ENCODE data around the gene NSMF. TPM values are rescaled to one million over a fixed set of nuclear protein-coding genes. Genes with fewer than 3 reads are reported as not detected.

NSMF gene, protein sequence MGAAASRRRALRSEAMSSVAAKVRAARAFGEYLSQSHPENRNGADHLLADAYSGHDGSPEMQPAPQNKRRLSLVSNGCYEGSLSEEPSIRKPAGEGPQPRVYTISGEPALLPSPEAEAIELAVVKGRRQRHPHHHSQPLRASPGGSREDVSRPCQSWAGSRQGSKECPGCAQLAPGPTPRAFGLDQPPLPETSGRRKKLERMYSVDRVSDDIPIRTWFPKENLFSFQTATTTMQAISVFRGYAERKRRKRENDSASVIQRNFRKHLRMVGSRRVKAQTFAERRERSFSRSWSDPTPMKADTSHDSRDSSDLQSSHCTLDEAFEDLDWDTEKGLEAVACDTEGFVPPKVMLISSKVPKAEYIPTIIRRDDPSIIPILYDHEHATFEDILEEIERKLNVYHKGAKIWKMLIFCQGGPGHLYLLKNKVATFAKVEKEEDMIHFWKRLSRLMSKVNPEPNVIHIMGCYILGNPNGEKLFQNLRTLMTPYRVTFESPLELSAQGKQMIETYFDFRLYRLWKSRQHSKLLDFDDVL
- 40.3 and 49.1 TPM in 2 replicates for total RNA-seq

DNA sequence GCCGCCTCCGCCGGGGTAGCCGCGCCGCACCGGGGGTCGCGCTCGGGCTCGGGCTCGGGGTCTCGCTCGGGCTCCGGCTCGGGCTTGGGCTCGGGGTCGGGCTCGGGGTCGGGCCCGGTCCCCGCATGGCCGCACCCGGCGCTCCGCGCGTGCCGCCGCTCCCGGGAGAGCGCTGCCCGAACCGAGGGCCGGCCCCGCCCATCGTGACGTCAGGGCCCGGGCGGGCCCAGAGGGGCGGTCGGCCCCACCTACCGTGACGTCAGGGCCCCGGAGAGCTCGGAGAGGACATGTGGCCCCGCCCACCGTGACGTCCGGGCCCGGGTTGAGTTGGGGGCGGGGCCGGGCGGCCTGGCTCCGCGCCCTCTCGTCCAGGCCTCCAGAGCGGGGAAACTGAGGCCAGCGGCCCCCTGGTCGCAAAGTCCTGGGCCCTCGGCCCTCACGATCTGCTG, at the start of gene NSMF:
TSS of gene NSMF (minus strand) at position 183 of the 449 bp plus-strand sequence. CDS start 232 bp downstream, outside the sequence.

GRCh38 chr9:137441289-137441934, 17.7 kb downstream of the NSMF start, which contains the start of gene ENTPD8:
Gene ENTPD8 (minus strand): TSS chr9:137441357. CDS start chr9:137438285, 3,072 bp downstream.

DNA sequence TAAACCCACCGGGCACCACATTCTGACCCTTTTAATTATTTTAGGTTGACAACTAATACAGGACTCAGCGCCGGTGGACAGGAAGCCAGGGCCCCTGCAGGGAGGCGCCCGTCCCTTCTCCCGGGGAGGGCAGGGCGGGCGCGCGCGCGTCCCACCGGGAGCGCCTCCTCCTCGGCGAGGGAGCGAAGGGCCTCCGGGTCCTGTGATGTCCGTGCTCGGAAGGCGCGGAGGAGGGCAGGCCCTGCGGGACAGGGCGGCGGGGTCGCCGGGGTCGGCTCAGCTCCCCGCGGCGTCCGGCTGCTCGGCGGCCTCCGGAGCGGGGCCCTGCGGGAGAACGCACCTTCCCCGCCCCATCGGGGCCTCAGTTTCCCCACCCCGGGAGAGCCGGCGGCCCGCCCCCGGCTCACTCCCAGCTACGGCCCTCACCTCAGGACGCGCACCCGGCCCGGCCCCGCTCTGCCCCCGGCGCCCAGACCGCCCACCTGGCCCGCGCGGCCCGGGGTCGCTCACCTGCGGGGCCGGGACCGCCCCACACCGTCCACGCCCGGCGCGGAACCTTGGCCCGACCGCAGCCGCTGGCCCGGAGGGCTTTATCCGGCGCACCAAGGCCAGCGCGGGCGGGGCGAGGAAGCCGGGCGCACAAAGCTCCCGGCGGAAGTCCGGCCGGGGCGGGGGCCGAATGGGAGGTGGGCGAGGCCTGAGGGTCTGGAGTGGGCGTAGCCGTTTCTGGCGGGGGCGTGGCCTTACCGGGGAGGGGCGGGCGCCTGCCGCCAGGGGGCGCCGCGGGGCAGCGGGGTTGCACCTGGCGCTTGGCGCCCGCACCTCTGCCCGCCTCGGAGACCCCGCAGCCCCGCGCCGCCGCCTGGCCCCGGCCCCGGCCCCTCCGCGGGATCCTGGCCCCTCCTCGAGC, 36.3 kb downstream of the NSMF start, which contains the start of the genes EXD3 and NOXA1:
TSS of gene EXD3 (minus strand) at position 559 of the 910 bp plus-strand sequence. CDS start 27,805 bp downstream, outside the sequence.
TSS of gene NOXA1 (plus strand) at position 790 of the 910 bp plus-strand sequence. CDS start 137 bp downstream, outside the sequence.

Other genes with a start within 250 kb of the NSMF start
- gene RNF208, start 237.1 kb downstream of the NSMF start, total RNA-seq = 0.16 TPM in 1 of 2 replicates, not detected in the other
- not detected in 2 replicates for gene CYSRT1, start 234.2 kb downstream of the NSMF start, total RNA-seq
- not detected in 2 replicates for gene RNF224, start 231.8 kb downstream of the NSMF start, total RNA-seq
- gene SLC34A3, start 228.4 kb downstream of the NSMF start, total RNA-seq = not detected in 2 replicates
- 223 and 269 TPM in 2 replicates for gene TUBB4B, start 218.0 kb downstream of the NSMF start, total RNA-seq
- gene STPG3, start 208.0 kb downstream of the NSMF start, total RNA-seq = not detected in 2 replicates
- 44.6 and 49.7 TPM in 2 replicates for gene NELFB, start 204.0 kb downstream of the NSMF start, total RNA-seq
- gene TOR4A, start 181.6 kb downstream of the NSMF start, total RNA-seq = 13.0 and 15.6 TPM in 2 replicates
- gene NRARP, start 157.1 kb downstream of the NSMF start, total RNA-seq = 0.18 and 1.9 TPM in 2 replicates
- gene EXD3, start 36.2 kb downstream of the NSMF start, total RNA-seq = 2.8 and 4.0 TPM in 2 replicates
- gene NOXA1, start 35.9 kb downstream of the NSMF start, total RNA-seq = 0.16 TPM in 1 of 2 replicates, not detected in the other
- gene ENTPD8, start 18.0 kb downstream of the NSMF start, total RNA-seq = not detected in 2 replicates
- gene PNPLA7, start 91.1 kb upstream of the NSMF start, total RNA-seq = 0.81 and 0.90 TPM in 2 replicates
- gene MRPL41, start 92.5 kb upstream of the NSMF start, total RNA-seq = 61.6 and 66.4 TPM in 2 replicates
- gene DPH7, start 119.6 kb upstream of the NSMF start, total RNA-seq = 15.9 and 21.8 TPM in 2 replicates
- 21.1 and 21.8 TPM in 2 replicates for gene ZMYND19, start 131.2 kb upstream of the NSMF start, total RNA-seq
- gene ARRDC1, start 146.4 kb upstream of the NSMF start, total RNA-seq = 21.1 and 25.8 TPM in 2 replicates
- 28.8 and 36.3 TPM in 2 replicates for gene EHMT1, start 159.7 kb upstream of the NSMF start, total RNA-seq

Measured in cardiac atrium fibroblast (primary cell).